HepG2 (cell line): Measurements from ENCODE around the gene IGFLR1. TPM values are rescaled to one million over a fixed set of nuclear protein-coding genes. Genes with fewer than 3 reads are reported as not detected.

Experiments used
- GLI4 ChIP-seq: sonication (generic); formaldehyde crosslinking; IDR thresholded peaks from 2 replicates; pipeline ENCODE4 v1.5.1; 2020; ENCODE audit warnings: missing genetic modification reagents, mild to moderate bottlenecking, moderate library complexity, borderline replicate concordance
- IKZF4 ChIP-seq: sonication (generic); formaldehyde crosslinking; IDR thresholded peaks from 2 replicates; pipeline ENCODE4 v1.5.1; 2020; ENCODE audit warnings: borderline replicate concordance, mild to moderate bottlenecking, low read depth, missing genetic modification reagents; ENCODE audit errors: not compliant biosample characterization
- KDM3A ChIP-seq: IDR thresholded peaks from 2 replicates; pipeline ENCODE4 v1.6.1; 2018; ENCODE audit warnings: low read depth, missing compliant biosample characterization
- MEIS1 ChIP-seq: sonication (generic); formaldehyde crosslinking; IDR thresholded peaks from 2 replicates; pipeline ENCODE4 v1.9.0; 2021; ENCODE audit warnings: mild to moderate bottlenecking, missing genetic modification reagents, moderate library complexity, borderline replicate concordance
- NFE2 ChIP-seq: sonication (generic); formaldehyde crosslinking; IDR thresholded peaks from 2 replicates; pipeline ENCODE4 v1.4.0; 2020; ENCODE audit warnings: missing genetic modification reagents
- NFRKB ChIP-seq: fragments of 450-650 bp; IDR thresholded peaks from 2 replicates; pipeline ENCODE4 v1.6.1; 2017
- PHF5A ChIP-seq: IDR thresholded peaks from one replicate; pipeline ENCODE4 v1.6.1; 2018; ENCODE audit warnings: low read depth, missing genetic modification reagents; ENCODE audit not compliant: unreplicated experiment
- POLR2AphosphoS2 ChIP-seq: IDR thresholded peaks from 2 replicates; pipeline ENCODE4 v1.6.1; 2011; ENCODE audit warnings: low read depth, low read length, improper control_type of control experiment
- SIN3B ChIP-seq: fragments of 150-350 bp; IDR thresholded peaks from 2 replicates; pipeline ENCODE4 v1.6.1; 2014; ENCODE audit warnings: low read length
- SIX1 ChIP-seq: sonication (generic); formaldehyde crosslinking; IDR thresholded peaks from 2 replicates; pipeline ENCODE4 v1.4.0; 2020; ENCODE audit warnings: missing genetic modification reagents, borderline replicate concordance
- SKI ChIP-seq: fragments of 450-650 bp; IDR thresholded peaks from one replicate; pipeline ENCODE4 v1.6.1; 2018; ENCODE audit warnings: mild to moderate bottlenecking; ENCODE audit not compliant: partially characterized antibody
- SPEN ChIP-seq: sonication (generic); formaldehyde crosslinking; IDR thresholded peaks from 2 replicates; pipeline ENCODE4 v1.5.1; 2020; ENCODE audit warnings: low read depth, mild to moderate bottlenecking, missing genetic modification reagents
- STAT5B ChIP-seq: sonication (generic); formaldehyde crosslinking; IDR thresholded peaks from 2 replicates; pipeline ENCODE4 v1.4.0; 2020; ENCODE audit warnings: missing genetic modification reagents
- YEATS2 ChIP-seq: sonication (generic); formaldehyde crosslinking; IDR thresholded peaks from 2 replicates; pipeline ENCODE4 v1.4.0; 2020; ENCODE audit warnings: missing genetic modification reagents, borderline replicate concordance
- ZFP82 ChIP-seq: sonication (generic); formaldehyde crosslinking; IDR thresholded peaks from 2 replicates; pipeline ENCODE4 v1.5.1; 2020; ENCODE audit warnings: mild to moderate bottlenecking, missing genetic modification reagents, borderline replicate concordance
- ZHX2 ChIP-seq, 2 experiments: sonication (generic) in 1 of 2; formaldehyde crosslinking in 1 of 2; IDR thresholded peaks; 2 replicates each; pipeline versions ENCODE4 v1.6.1 to v1.9.0; 2014 to 2022; ENCODE audit warnings: antibody characterized with exemption in 1 of 2, borderline replicate concordance in 1 of 2, inconsistent platforms in 1 of 2, low read depth in 1 of 2, missing genetic modification reagents in 1 of 2
- ZNF580 ChIP-seq: IDR thresholded peaks from 2 replicates; pipeline ENCODE4 v1.6.1; 2016; ENCODE audit warnings: low read depth, borderline replicate concordance
- ZNF883 ChIP-seq: sonication (generic); formaldehyde crosslinking; IDR thresholded peaks from 2 replicates; pipeline ENCODE4 v1.5.1; 2020; ENCODE audit warnings: mild to moderate bottlenecking, missing genetic modification reagents; ENCODE audit errors: not compliant biosample characterization
- polyA plus RNA-seq, 8 experiments: library from polyadenylated mRNA; depleted of rRNA in 3 of 8; stranded (reverse) in 7 of 8; unstranded in 1 of 8; fragments of >200 nt; fragmentation: Illumina TruSeq in 4 of 8; extraction: Trizol in 4 of 8; gene quantifications; 2 replicates each; pipeline versions ENCODE4 v1.2.1 to v1.2.3, GENCODE V29; 2011 to 2016; ENCODE audit warnings: low read depth in 4 of 8, missing spikeins in 1 of 8, mixed read lengths in 1 of 8; ENCODE audit not compliant: insufficient read depth in 1 of 8
- total RNA-seq, 5 experiments: library from RNA; depleted of rRNA; stranded (reverse); fragments of >200 nt; fragmentation: Illumina TruSeq; extraction: Trizol; gene quantifications; 2 replicates each; pipeline ENCODE4 v1.2.3, GENCODE V29; 2016; ENCODE audit warnings: low read depth in 1 of 5
- TF ChIP-seq, protein P1 (sequence below): sonication (generic); formaldehyde crosslinking; IDR thresholded peaks from 2 replicates; pipeline ENCODE4 v1.4.0; 2020; ENCODE audit warnings: missing genetic modification reagents, mild to moderate bottlenecking, borderline replicate concordance

The IGFLR1 gene
- total and polyA plus RNA-seq, 2 of the 13 experiments (the other 11 are each of a cell fraction or from before 2014, with no cell fraction given), result 5.4 to 8.9 TPM

- no peak for TF ChIP-seq POLR2AphosphoS2
- TF ChIP-seq SKI, result peak; percentile 30
- TF ChIP-seq IKZF4 (CRISPR knock-in tag), result no peak
- no peak for TF ChIP-seq ZFP82
- no peak for TF ChIP-seq KDM3A (CRISPR knock-in tag)
- TF ChIP-seq, protein P1, sequence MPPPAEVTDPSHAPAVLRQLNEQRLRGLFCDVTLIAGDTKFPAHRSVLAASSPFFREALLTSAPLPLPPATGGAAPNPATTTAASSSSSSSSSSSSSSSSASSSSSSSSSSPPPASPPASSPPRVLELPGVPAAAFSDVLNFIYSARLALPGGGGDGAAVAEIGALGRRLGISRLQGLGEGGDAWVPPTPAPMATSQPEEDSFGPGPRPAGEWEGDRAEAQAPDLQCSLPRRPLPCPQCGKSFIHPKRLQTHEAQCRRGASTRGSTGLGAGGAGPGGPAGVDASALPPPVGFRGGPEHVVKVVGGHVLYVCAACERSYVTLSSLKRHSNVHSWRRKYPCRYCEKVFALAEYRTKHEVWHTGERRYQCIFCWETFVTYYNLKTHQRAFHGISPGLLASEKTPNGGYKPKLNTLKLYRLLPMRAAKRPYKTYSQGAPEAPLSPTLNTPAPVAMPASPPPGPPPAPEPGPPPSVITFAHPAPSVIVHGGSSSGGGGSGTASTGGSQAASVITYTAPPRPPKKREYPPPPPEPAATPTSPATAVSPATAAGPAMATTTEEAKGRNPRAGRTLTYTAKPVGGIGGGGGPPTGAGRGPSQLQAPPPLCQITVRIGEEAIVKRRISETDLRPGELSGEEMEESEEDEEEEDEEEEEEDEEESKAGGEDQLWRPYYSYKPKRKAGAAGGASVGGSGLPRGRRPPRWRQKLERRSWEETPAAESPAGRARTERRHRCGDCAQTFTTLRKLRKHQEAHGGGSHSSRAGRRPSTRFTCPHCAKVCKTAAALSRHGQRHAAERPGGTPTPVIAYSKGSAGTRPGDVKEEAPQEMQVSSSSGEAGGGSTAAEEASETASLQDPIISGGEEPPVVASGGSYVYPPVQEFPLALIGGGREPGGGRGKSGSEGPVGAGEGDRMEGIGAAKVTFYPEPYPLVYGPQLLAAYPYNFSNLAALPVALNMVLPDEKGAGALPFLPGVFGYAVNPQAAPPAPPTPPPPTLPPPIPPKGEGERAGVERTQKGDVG (CRISPR knock-in tag), result no peak
- TF ChIP-seq ZHX2 (IDR thresholded peaks at IDR 0.05; ENCODE audit: low read depth), result no peak
- TF ChIP-seq ZHX2 (CRISPR knock-in tag; IDR thresholded peaks at IDR 0.05; ENCODE audit: borderline replicate concordance), result no peak
- TF ChIP-seq SIX1 (CRISPR knock-in tag), result no peak
- TF ChIP-seq MEIS1 (CRISPR knock-in tag), result peak; percentile 29; the same call in 1 of the 2 replicates
- 0 out of 2 replicates have a peak, but pooled peaks have one; percentile 63 for TF ChIP-seq SIN3B
- TF ChIP-seq PHF5A, result no peak
- TF ChIP-seq GLI4 (CRISPR knock-in tag), result 0 out of 2 replicates have a peak, but pooled peaks have one; percentile 26
- TF ChIP-seq ZNF580 (CRISPR knock-in tag), result no peak; the same call in 1 of the 2 replicates
- TF ChIP-seq NFRKB, result no peak
- peak; percentile 53 for TF ChIP-seq ZNF883 (CRISPR knock-in tag)
- no peak; the same call in 1 of the 2 replicates for TF ChIP-seq SPEN (CRISPR knock-in tag)
- TF ChIP-seq NFE2, result no peak
- TF ChIP-seq YEATS2 (CRISPR knock-in tag), result no peak
- TF ChIP-seq STAT5B, result no peak
These were observed 1.6 kb downstream of the IGFLR1 start (continued) for GRCh38 chr19:35740423-35741202.
